Lower leg skin (tissue), 3 donors: ENCODE data around the gene HAUS5.

ENCODE experiments used
- POLR2A ChIP-seq, 2 donors: fragments of 450-650 bp; IDR thresholded peaks; one replicate each; pipeline ENCODE4 v1.6.1; 2016 to 2017; ENCODE audit warnings: antibody characterized with exemption in 2 of 2, mild to moderate bottlenecking in 1 of 2, moderate library complexity in 1 of 2
- TF ChIP-seq, protein P1 (sequence below), 3 donors: fragments of 450-650 bp; IDR thresholded peaks; one replicate each; pipeline ENCODE4 v1.5.1; 2016; ENCODE audit warnings: antibody characterized with exemption in 3 of 3, mild to moderate bottlenecking in 3 of 3, moderate library complexity in 2 of 3

DNA sequence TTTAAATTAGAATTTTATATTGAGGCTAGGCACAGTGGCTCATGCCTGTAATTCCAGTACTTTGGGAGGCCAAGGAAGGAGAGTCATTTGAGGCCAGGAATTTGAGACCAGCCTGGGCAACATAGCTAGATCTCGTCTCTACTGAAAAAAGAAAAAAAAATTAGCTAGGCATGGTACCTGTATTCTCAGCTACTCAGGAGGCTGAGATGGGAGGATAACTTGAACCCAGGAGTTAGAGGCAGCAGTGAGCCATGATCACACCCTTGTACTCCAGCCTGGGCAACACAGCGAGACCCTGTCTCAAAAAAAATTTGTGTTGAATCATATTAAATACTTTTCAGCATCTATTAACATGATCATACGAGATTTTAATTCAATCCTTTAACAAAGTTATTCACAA is 21.7 kb upstream of the HAUS5 start:
- TF ChIP-seq, protein P1, sequence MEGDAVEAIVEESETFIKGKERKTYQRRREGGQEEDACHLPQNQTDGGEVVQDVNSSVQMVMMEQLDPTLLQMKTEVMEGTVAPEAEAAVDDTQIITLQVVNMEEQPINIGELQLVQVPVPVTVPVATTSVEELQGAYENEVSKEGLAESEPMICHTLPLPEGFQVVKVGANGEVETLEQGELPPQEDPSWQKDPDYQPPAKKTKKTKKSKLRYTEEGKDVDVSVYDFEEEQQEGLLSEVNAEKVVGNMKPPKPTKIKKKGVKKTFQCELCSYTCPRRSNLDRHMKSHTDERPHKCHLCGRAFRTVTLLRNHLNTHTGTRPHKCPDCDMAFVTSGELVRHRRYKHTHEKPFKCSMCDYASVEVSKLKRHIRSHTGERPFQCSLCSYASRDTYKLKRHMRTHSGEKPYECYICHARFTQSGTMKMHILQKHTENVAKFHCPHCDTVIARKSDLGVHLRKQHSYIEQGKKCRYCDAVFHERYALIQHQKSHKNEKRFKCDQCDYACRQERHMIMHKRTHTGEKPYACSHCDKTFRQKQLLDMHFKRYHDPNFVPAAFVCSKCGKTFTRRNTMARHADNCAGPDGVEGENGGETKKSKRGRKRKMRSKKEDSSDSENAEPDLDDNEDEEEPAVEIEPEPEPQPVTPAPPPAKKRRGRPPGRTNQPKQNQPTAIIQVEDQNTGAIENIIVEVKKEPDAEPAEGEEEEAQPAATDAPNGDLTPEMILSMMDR (IDR thresholded peaks at IDR 0.05): no peak
- TF ChIP-seq POLR2A (IDR thresholded peaks at IDR 0.05): no peak
